ENCODE measurements around the gene ROR1.

ROR1 gene

DNA sequence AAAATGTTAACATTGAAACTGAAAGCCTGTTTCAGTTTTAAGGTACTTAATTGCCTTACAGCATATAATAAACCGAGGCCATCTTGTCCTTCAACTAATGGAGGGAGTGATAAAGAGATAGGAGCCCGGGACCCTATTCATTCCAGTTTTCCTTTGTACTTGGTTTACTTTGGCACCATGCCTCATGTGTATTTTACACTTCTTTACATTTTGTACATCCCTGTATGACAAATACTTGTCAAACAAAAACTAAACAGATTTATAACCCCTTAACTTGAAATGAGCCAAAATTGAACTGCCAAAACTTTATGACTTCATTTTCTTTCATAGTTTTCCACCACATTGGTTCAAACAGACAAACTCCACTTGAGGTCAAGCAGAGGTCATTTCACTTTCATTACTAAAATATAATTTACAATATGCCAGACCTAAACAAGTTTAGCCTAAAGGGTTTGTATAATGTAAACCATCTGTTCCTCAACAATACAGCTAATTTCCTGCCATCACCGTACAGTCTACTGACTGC is 398.7 kb downstream of the ROR1 start (continued):
- TF ChIP-seq ZNF76 (tag by site-specific recombination; IDR thresholded peaks at IDR 0.05; ENCODE audit: borderline replicate concordance, low read depth), result 0 out of 2 replicates have a peak, but pooled peaks have one; percentile 39
- peak; percentile 82 for TF ChIP-seq ZNF610 (tag by site-specific recombination; IDR thresholded peaks at IDR 0.05; ENCODE audit: borderline replicate concordance)
- TF ChIP-seq, protein P1, sequence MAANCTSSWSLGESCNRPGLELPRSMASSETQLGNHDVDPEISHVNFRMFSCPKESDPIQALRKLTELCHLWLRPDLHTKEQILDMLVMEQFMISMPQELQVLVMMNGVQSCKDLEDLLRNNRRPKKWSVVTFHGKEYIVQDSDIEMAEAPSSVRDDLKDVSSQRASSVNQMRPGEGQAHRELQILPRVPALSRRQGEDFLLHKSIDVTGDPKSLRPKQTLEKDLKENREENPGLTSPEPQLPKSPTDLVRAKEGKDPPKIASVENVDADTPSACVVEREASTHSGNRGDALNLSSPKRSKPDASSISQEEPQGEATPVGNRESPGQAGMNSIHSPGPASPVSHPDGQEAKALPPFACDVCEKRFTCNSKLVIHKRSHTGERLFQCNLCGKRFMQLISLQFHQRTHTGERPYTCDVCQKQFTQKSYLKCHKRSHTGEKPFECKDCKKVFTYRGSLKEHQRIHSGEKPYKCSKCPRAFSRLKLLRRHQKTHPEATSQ (tag by site-specific recombination; IDR thresholded peaks at IDR 0.05), result no peak
- TF ChIP-seq, protein P2, sequence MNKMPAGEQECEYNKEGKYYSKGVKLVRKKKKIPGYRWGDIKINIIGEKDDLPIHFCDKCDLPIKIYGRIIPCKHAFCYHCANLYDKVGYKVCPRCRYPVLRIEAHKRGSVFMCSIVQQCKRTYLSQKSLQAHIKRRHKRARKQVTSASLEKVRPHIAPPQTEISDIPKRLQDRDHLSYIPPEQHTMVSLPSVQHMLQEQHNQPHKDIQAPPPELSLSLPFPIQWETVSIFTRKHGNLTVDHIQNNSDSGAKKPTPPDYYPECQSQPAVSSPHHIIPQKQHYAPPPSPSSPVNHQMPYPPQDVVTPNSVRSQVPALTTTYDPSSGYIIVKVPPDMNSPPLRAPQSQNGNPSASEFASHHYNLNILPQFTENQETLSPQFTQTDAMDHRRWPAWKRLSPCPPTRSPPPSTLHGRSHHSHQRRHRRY (tag by site-specific recombination; IDR thresholded peaks at IDR 0.05), result no peak
- TF ChIP-seq, protein P3, sequence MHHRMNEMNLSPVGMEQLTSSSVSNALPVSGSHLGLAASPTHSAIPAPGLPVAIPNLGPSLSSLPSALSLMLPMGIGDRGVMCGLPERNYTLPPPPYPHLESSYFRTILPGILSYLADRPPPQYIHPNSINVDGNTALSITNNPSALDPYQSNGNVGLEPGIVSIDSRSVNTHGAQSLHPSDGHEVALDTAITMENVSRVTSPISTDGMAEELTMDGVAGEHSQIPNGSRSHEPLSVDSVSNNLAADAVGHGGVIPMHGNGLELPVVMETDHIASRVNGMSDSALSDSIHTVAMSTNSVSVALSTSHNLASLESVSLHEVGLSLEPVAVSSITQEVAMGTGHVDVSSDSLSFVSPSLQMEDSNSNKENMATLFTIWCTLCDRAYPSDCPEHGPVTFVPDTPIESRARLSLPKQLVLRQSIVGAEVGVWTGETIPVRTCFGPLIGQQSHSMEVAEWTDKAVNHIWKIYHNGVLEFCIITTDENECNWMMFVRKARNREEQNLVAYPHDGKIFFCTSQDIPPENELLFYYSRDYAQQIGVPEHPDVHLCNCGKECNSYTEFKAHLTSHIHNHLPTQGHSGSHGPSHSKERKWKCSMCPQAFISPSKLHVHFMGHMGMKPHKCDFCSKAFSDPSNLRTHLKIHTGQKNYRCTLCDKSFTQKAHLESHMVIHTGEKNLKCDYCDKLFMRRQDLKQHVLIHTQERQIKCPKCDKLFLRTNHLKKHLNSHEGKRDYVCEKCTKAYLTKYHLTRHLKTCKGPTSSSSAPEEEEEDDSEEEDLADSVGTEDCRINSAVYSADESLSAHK (tag by site-specific recombination; IDR thresholded peaks at IDR 0.05), result peak; percentile 74; the same call in 1 of the 2 replicates
- TF ChIP-seq ZNF37A (tag by site-specific recombination; IDR thresholded peaks at IDR 0.05), result 0 out of 2 replicates have a peak, but pooled peaks have one; percentile 3
- TF ChIP-seq ZNF785 (tag by site-specific recombination; IDR thresholded peaks at IDR 0.05), result no peak
- TF ChIP-seq ZNF114 (tag by site-specific recombination; IDR thresholded peaks at IDR 0.05), result no peak
- TF ChIP-seq GLI2 (tag by site-specific recombination; IDR thresholded peaks at IDR 0.05; ENCODE audit: borderline replicate concordance, low read depth), result peak; percentile 73
- no peak for TF ChIP-seq MYNN (tag by site-specific recombination; IDR thresholded peaks at IDR 0.05; ENCODE audit: borderline replicate concordance)
- TF ChIP-seq ZNF174 (tag by site-specific recombination; IDR thresholded peaks at IDR 0.05), result peak; percentile 70; the same call in 1 of the 2 replicates
- TF ChIP-seq, protein P4, sequence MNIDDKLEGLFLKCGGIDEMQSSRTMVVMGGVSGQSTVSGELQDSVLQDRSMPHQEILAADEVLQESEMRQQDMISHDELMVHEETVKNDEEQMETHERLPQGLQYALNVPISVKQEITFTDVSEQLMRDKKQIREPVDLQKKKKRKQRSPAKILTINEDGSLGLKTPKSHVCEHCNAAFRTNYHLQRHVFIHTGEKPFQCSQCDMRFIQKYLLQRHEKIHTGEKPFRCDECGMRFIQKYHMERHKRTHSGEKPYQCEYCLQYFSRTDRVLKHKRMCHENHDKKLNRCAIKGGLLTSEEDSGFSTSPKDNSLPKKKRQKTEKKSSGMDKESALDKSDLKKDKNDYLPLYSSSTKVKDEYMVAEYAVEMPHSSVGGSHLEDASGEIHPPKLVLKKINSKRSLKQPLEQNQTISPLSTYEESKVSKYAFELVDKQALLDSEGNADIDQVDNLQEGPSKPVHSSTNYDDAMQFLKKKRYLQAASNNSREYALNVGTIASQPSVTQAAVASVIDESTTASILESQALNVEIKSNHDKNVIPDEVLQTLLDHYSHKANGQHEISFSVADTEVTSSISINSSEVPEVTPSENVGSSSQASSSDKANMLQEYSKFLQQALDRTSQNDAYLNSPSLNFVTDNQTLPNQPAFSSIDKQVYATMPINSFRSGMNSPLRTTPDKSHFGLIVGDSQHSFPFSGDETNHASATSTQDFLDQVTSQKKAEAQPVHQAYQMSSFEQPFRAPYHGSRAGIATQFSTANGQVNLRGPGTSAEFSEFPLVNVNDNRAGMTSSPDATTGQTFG (tag by site-specific recombination; IDR thresholded peaks at IDR 0.05; ENCODE audit: borderline replicate concordance), result no peak
- no peak for TF ChIP-seq ZNF768 (tag by site-specific recombination; IDR thresholded peaks at IDR 0.05)
- TF ChIP-seq ZNF626 (tag by site-specific recombination; IDR thresholded peaks at IDR 0.05), result no peak
- TF ChIP-seq, protein P5, sequence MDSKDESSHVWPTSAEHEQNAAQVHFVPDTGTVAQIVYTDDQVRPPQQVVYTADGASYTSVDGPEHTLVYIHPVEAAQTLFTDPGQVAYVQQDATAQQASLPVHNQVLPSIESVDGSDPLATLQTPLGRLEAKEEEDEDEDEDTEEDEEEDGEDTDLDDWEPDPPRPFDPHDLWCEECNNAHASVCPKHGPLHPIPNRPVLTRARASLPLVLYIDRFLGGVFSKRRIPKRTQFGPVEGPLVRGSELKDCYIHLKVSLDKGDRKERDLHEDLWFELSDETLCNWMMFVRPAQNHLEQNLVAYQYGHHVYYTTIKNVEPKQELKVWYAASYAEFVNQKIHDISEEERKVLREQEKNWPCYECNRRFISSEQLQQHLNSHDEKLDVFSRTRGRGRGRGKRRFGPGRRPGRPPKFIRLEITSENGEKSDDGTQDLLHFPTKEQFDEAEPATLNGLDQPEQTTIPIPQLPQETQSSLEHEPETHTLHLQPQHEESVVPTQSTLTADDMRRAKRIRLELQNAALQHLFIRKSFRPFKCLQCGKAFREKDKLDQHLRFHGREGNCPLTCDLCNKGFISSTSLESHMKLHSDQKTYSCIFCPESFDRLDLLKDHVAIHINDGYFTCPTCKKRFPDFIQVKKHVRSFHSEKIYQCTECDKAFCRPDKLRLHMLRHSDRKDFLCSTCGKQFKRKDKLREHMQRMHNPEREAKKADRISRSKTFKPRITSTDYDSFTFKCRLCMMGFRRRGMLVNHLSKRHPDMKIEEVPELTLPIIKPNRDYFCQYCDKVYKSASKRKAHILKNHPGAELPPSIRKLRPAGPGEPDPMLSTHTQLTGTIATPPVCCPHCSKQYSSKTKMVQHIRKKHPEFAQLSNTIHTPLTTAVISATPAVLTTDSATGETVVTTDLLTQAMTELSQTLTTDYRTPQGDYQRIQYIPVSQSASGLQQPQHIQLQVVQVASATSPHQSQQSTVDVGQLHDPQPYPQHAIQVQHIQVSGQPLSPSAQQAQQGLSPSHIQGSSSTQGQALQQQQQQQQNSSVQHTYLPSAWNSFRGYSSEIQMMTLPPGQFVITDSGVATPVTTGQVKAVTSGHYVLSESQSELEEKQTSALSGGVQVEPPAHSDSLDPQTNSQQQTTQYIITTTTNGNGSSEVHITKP (tag by site-specific recombination; IDR thresholded peaks at IDR 0.05), result peak; percentile 42; the same call in 1 of the 2 replicates
- TF ChIP-seq ZBTB21 (tag by site-specific recombination; IDR thresholded peaks at IDR 0.05), result peak; percentile 31; the same call in 1 of the 2 replicates
- peak; percentile 63 for TF ChIP-seq ZBTB8A (tag by site-specific recombination; IDR thresholded peaks at IDR 0.05)
- peak; percentile 81 for TF ChIP-seq ZBTB44 (tag by site-specific recombination; IDR thresholded peaks at IDR 0.05)
- no peak for TF ChIP-seq ZNF324 (tag by site-specific recombination; IDR thresholded peaks at IDR 0.05)
- TF ChIP-seq KLF8 (tag by site-specific recombination; IDR thresholded peaks at IDR 0.05), result peak; percentile 86
- no peak for TF ChIP-seq TRIM28 (IDR thresholded peaks at IDR 0.05; ENCODE audit: borderline replicate concordance, low read length)
- TF ChIP-seq, protein P6, sequence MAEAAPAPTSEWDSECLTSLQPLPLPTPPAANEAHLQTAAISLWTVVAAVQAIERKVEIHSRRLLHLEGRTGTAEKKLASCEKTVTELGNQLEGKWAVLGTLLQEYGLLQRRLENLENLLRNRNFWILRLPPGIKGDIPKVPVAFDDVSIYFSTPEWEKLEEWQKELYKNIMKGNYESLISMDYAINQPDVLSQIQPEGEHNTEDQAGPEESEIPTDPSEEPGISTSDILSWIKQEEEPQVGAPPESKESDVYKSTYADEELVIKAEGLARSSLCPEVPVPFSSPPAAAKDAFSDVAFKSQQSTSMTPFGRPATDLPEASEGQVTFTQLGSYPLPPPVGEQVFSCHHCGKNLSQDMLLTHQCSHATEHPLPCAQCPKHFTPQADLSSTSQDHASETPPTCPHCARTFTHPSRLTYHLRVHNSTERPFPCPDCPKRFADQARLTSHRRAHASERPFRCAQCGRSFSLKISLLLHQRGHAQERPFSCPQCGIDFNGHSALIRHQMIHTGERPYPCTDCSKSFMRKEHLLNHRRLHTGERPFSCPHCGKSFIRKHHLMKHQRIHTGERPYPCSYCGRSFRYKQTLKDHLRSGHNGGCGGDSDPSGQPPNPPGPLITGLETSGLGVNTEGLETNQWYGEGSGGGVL (tag by site-specific recombination; IDR thresholded peaks at IDR 0.05), result 0 out of 2 replicates have a peak, but pooled peaks have one; percentile 6
- TF ChIP-seq KLF17 (tag by site-specific recombination; IDR thresholded peaks at IDR 0.05), result no peak

All from HEK293 (cell line).